K562 (cell line): Measurements from ENCODE around the gene ALDH9A1. TPM values are rescaled to one million over a fixed set of nuclear protein-coding genes. Genes with fewer than 3 reads are reported as not detected.

Experiments used
- ATAC-seq: fragments of 200-7000 bp; cut with Tn5 transposase; 3 replicates; pipeline ENCODE4 v1.9.1; 2020; ENCODE audit warnings: moderate library complexity
- BruUV-seq: library from RNA; stranded (reverse); fragments of 400-500 nt; replicated peaks from 2 replicates; lab custom pipeline; 2021; lab: Mats Ljungman, UMichigan
- CTCF ChIA-PET: fragments of 300-600 bp; formaldehyde crosslinking; extraction: SDS; loops from one replicate; lab custom pipeline; 2021; ENCODE audit warnings: low intra/inter-chr PET ratio; lab: Yijun Ruan, JAX
- POLR2A ChIA-PET: fragments of 300-600, 350-650 bp; sonication (Branson Sonifier 250); formaldehyde crosslinking; extraction: SDS; loops from one replicate; lab custom pipeline; 2021; ENCODE audit warnings: antibody characterized with exemption, inconsistent platforms; lab: Yijun Ruan, JAX
- DNase-seq, 4 experiments: peaks; one replicate each; pipeline versions ENCODE4 v3.0.0 to v3.0.0-alpha.2; 2011 to 2018; ENCODE audit warnings: low spot score in 3 of 4, mixed read lengths in 3 of 4; ENCODE audit errors: extremely low read depth in 1 of 4
- FAIRE-seq: peaks from 2 replicates; lab custom pipeline; 2011; peaks lifted over from hg19 to GRCh38; lab: Jason Lieb, UNC
- H2AFZ ChIP-seq: 2 replicates; pipeline ENCODE4 v1.6.0; 2011; ENCODE audit warnings: low read depth, low read length, control low read depth, inconsistent platforms
- H3K27ac ChIP-seq: fragments of 200-600 bp; 3 replicates; pipeline ENCODE4 v1.8.0; 2011; ENCODE audit warnings: low read depth, mild to moderate bottlenecking, control low read depth, inconsistent platforms, low read length, moderate library complexity, mixed read lengths; ENCODE audit errors: extremely low read depth
- H3K27me3 ChIP-seq, 2 experiments: fragments of 300-600 bp in 1 of 2; 2 replicates in 1 of 2; 3 replicates in 1 of 2; pipeline versions ENCODE4 v1.6.0 to v1.8.0; 2011; ENCODE audit warnings: inconsistent platforms in 2 of 2, low read length in 2 of 2, mild to moderate bottlenecking in 1 of 2, mixed read lengths in 1 of 2, moderate library complexity in 1 of 2; ENCODE audit not compliant: control insufficient read depth in 2 of 2, insufficient read depth in 2 of 2
- H3K36me3 ChIP-seq: fragments of 300-600 bp; 3 replicates; pipeline ENCODE4 v1.8.0; 2011; ENCODE audit warnings: mild to moderate bottlenecking, low read length, inconsistent platforms; ENCODE audit not compliant: control insufficient read depth, insufficient read depth
- H3K4me1 ChIP-seq, 2 experiments: fragments of 200-600 bp in 1 of 2; replicated peaks in 1 of 2; 2 replicates in 1 of 2; 3 replicates in 1 of 2; pipeline versions ENCODE4 v1.5.1 to v1.8.0; 2011; ENCODE audit warnings: inconsistent platforms in 2 of 2, low read length in 2 of 2, mild to moderate bottlenecking in 1 of 2, mixed read lengths in 1 of 2, moderate library complexity in 1 of 2; ENCODE audit not compliant: control insufficient read depth in 2 of 2, insufficient read depth in 2 of 2
- H3K4me2 ChIP-seq: 2 replicates; pipeline ENCODE4 v1.6.1; 2011; ENCODE audit warnings: low read length, control low read depth, inconsistent platforms, mixed read lengths; ENCODE audit not compliant: insufficient read depth
- H3K4me3 ChIP-seq: fragments of 200-600 bp; sonication (generic), shearing (Covaris generic); 2 replicates; pipeline ENCODE4 v1.5.1; 2016; ENCODE audit warnings: control low read depth, inconsistent platforms
- H3K79me2 ChIP-seq: fragments of 200-600 bp; 3 replicates; pipeline ENCODE4 v1.8.0; 2011; ENCODE audit warnings: low read length, inconsistent platforms; ENCODE audit not compliant: control insufficient read depth, insufficient read depth
- H3K9ac ChIP-seq, 2 experiments: 2 replicates each; pipeline versions ENCODE4 v1.6.0 to v1.6.1; 2011; ENCODE audit warnings: low read depth in 2 of 2, low read length in 2 of 2, control low read depth in 1 of 2, inconsistent platforms in 1 of 2, mild to moderate bottlenecking in 1 of 2, mixed read lengths in 1 of 2; ENCODE audit not compliant: insufficient read depth in 1 of 2
- H3K9me1 ChIP-seq: one replicate; pipeline ENCODE4 v1.6.0; 2011; ENCODE audit warnings: inconsistent platforms, mild to moderate bottlenecking, low read length, moderate library complexity; ENCODE audit not compliant: control insufficient read depth, insufficient read depth
- H3K9me3 ChIP-seq: replicated peaks from 2 replicates; pipeline ENCODE4 v1.5.1; 2011; ENCODE audit warnings: low read depth, low read length, inconsistent platforms; ENCODE audit not compliant: control insufficient read depth, insufficient read depth
- H4K20me1 ChIP-seq: replicated peaks from 2 replicates; pipeline ENCODE4 v1.6.1; 2011; ENCODE audit warnings: low read length, inconsistent platforms, mixed read lengths; ENCODE audit not compliant: control insufficient read depth, insufficient read depth
- BCOR ChIP-seq: fragments of 450-650 bp; IDR thresholded peaks from 2 replicates; pipeline ENCODE4 v1.6.1; 2016
- CAMTA2 ChIP-seq: fragments of 250-450 bp; sonication (Bioruptor Pico); conservative IDR thresholded peaks from 2 replicates; pipeline ENCODE4 v1.5.1; 2022
- CHCHD3 ChIP-seq: fragments of 250-450 bp; sonication (Bioruptor Pico); IDR thresholded peaks from 2 replicates; pipeline ENCODE4 v2.1.2; 2022; ENCODE audit warnings: mild to moderate bottlenecking
- CHD1 ChIP-seq: fragments of 200-600 bp; sonication (generic); IDR thresholded peaks from one replicate; pipeline ENCODE4 v1.6.1; 2012; ENCODE audit warnings: mild to moderate bottlenecking, moderate library complexity, low read length, inconsistent platforms
- HDAC1 ChIP-seq, 2 experiments: fragments of 450-650 bp; IDR thresholded peaks; 2 replicates each; pipeline ENCODE4 v1.6.1; 2016 to 2017; ENCODE audit warnings: inconsistent platforms in 1 of 2, mild to moderate bottlenecking in 1 of 2, moderate library complexity in 1 of 2
- HNRNPL ChIP-seq: fragments of 200-400 bp; formaldehyde crosslinking; IDR thresholded peaks from 2 replicates; pipeline ENCODE4 v1.6.1; 2017; ENCODE audit warnings: low read depth, mild to moderate bottlenecking, low read length
- ILF3 ChIP-seq: fragments of 450-650 bp; IDR thresholded peaks from 2 replicates; pipeline ENCODE4 v1.6.1; 2018; ENCODE audit warnings: antibody characterized with exemption, mild to moderate bottlenecking, moderate library complexity, borderline replicate concordance
- KLF13 ChIP-seq: fragments of 450-650 bp; IDR thresholded peaks from 2 replicates; pipeline ENCODE4 v1.6.1; 2016; ENCODE audit warnings: missing genetic modification characterization, low read depth, mild to moderate bottlenecking, missing compliant biosample characterization, moderate library complexity, borderline replicate concordance
- MECOM ChIP-seq: fragments of 250-450 bp; sonication (Bioruptor Pico); IDR thresholded peaks from 2 replicates; pipeline ENCODE4 v1.8.0; 2022; ENCODE audit warnings: inconsistent platforms
- NRF1 ChIP-seq, 2 experiments: fragments of 450-650 bp; IDR thresholded peaks in 1 of 2; conservative IDR thresholded peaks in 1 of 2; 2 replicates each; pipeline ENCODE4 v1.6.1; 2014; ENCODE audit warnings: mild to moderate bottlenecking in 2 of 2
- RCOR1 ChIP-seq, 2 experiments: IDR thresholded peaks; 2 replicates each; pipeline ENCODE4 v1.6.1; 2012; ENCODE audit warnings: low read depth in 2 of 2, low read length in 2 of 2, borderline replicate concordance in 1 of 2, improper control_type of control experiment in 1 of 2
- SMC3 ChIP-seq: conservative IDR thresholded peaks from 2 replicates; pipeline ENCODE4 v1.6.1; 2011; ENCODE audit warnings: low read depth, low read length, improper control_type of control experiment; ENCODE audit not compliant: insufficient read depth
- ZNF696 ChIP-seq: fragments of 250-450 bp; sonication (Bioruptor Pico); conservative IDR thresholded peaks from 2 replicates; pipeline ENCODE4 v1.4.0; 2020; ENCODE audit warnings: mild to moderate bottlenecking, moderate library complexity
- WGBS: fragments of 100-300 bp; shearing (Covaris generic); methylation state at CpG from one replicate; pipeline ENCODE4 v1.1.6; 2016; ENCODE audit warnings: low coverage, mixed read lengths; ENCODE audit not compliant: insufficient coverage; ENCODE audit errors: missing lambda C conversion rate; 5-methylcytosine and 5-hydroxymethylcytosine counted together
- in situ Hi-C: fragments of 300-500 bp; cut with MboI; formaldehyde crosslinking; loops from 4 replicates; pipeline ENCODE4 v1.15.0; 2018; ENCODE audit warnings: inconsistent platforms, mixed read lengths
- intact Hi-C: fragments of 100-400 bp; cut with micrococcal nuclease; formaldehyde crosslinking; loops from 2 replicates; pipeline ENCODE4 v1.14.2; 2022
- polyA plus RNA-seq, 8 experiments: library from polyadenylated mRNA; depleted of rRNA in 4 of 8; stranded (reverse) in 5 of 8; unstranded in 3 of 8; fragments of >200 nt; fragmentation: Nextera tagmentation in 2 of 8; fragmentation: Illumina TruSeq in 1 of 8; extraction: Ambion mirVana in 2 of 8; extraction: Trizol in 1 of 8; gene quantifications; 2 replicates each; pipeline versions ENCODE4 v1.2.1 to v1.2.3, GENCODE V29; 2011 to 2014; ENCODE audit warnings: inconsistent platforms in 1 of 8, missing spikeins in 1 of 8
- total RNA-seq, 7 experiments: library from RNA; depleted of rRNA in 6 of 7; stranded (reverse); fragments of >200 nt in 6 of 7; fragmentation: Illumina TruSeq in 2 of 7; extraction: Trizol in 2 of 7; gene quantifications; 2 replicates each; pipeline versions ENCODE4 v1.2.1 to v1.2.3, GENCODE V29; 2011 to 2021; ENCODE audit warnings: low replicate concordance in 1 of 7
- TF ChIP-seq, protein P1 (sequence below): fragments of 450-650 bp; IDR thresholded peaks from 2 replicates; pipeline ENCODE4 v1.7.1; 2018; ENCODE audit warnings: mild to moderate bottlenecking, low read depth; ENCODE audit not compliant: partially characterized antibody
- TF ChIP-seq, protein P2 (sequence below), 2 experiments: fragments of 250-450 bp in 1 of 2; fragments of 450-650 bp in 1 of 2; sonication (Bioruptor Pico) in 1 of 2; IDR thresholded peaks; 2 replicates each; pipeline versions ENCODE4 v1.6.1 to v1.8.0; 2016 to 2021; ENCODE audit warnings: mild to moderate bottlenecking in 2 of 2, moderate library complexity in 2 of 2, missing compliant biosample characterization in 1 of 2, missing genetic modification characterization in 1 of 2
- TF ChIP-seq, protein P3 (sequence below): fragments of 200-800 bp; sonication (Bioruptor generic); IDR thresholded peaks from 2 replicates; pipeline ENCODE4 v1.6.1; 2017; ENCODE audit warnings: missing genetic modification characterization, missing compliant biosample characterization

The ALDH9A1 gene
- total and polyA plus RNA-seq, 9 of the 15 experiments (the other 6 are each of a cell fraction or from before 2014, with no cell fraction given) = 26.5 to 54.3 (median 39.2) TPM

- Histone ChIP-seq H3K27ac (no peak overlapping the region), H3K9me3 (no peaks in the 10 kb centered on the region), H4K20me1 (no peaks in the 10 kb centered on the region), H3K4me2 (no peak overlapping the region), H3K4me1 (no peaks in the 10 kb centered on the region), H3K79me2 (no peaks in the 10 kb centered on the region), H3K4me3 (no peak overlapping the region), H3K27me3 (no peaks in the 10 kb centered on the region; a peak in 1 of 5 replicates), H2AFZ (no peak overlapping the region), H3K9me1 (no peaks in the 10 kb centered on the region), H3K36me3 (no peaks in the 10 kb centered on the region), H3K9ac (no peak overlapping the region; a peak in 1 of 4 replicates)
- DNase-seq (no peak), FAIRE-seq (no peak), ATAC-seq (peak; percentile 57)
- 6% methylated on average over 8 of the region's 8 CpGs for WGBS
- in situ Hi-C loops = no loop called here
- intact Hi-C loops = no loop called here
- ChIA-PET CTCF (no interaction called here), POLR2A (interaction anchor here (0.6 kb wide), 1 partner anchor 488 kb away, joined by 3 read pairs; no protein-coding TSS in a partner anchor)
- BruUV-seq = no TSS peak
- no peak for TF ChIP-seq BCOR
- no peak for TF ChIP-seq ILF3
- no peak for TF ChIP-seq MECOM
- TF ChIP-seq SMC3 = no peak
- no peak for TF ChIP-seq HNRNPL
- peak; percentile 52 to 64 for TF ChIP-seq NRF1 (conservative IDR thresholded peaks at IDR 0.05 in 1 of 2, IDR thresholded peaks at IDR 0.05 in 1 of 2)
- no peak for TF ChIP-seq CHD1
- TF ChIP-seq CAMTA2 (CRISPR knock-in tag) = no peak
- no peak for TF ChIP-seq KLF13 (tag)
- peak in 1 of 2 experiments; percentile 22; a peak in 1 of 4 replicates for TF ChIP-seq HDAC1 (IDR thresholded peaks at IDR 0.05)
- TF ChIP-seq, protein P1, sequence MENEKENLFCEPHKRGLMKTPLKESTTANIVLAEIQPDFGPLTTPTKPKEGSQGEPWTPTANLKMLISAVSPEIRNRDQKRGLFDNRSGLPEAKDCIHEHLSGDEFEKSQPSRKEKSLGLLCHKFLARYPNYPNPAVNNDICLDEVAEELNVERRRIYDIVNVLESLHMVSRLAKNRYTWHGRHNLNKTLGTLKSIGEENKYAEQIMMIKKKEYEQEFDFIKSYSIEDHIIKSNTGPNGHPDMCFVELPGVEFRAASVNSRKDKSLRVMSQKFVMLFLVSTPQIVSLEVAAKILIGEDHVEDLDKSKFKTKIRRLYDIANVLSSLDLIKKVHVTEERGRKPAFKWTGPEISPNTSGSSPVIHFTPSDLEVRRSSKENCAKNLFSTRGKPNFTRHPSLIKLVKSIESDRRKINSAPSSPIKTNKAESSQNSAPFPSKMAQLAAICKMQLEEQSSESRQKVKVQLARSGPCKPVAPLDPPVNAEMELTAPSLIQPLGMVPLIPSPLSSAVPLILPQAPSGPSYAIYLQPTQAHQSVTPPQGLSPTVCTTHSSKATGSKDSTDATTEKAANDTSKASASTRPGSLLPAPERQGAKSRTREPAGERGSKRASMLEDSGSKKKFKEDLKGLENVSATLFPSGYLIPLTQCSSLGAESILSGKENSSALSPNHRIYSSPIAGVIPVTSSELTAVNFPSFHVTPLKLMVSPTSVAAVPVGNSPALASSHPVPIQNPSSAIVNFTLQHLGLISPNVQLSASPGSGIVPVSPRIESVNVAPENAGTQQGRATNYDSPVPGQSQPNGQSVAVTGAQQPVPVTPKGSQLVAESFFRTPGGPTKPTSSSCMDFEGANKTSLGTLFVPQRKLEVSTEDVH = no peak
- TF ChIP-seq, protein P2, sequence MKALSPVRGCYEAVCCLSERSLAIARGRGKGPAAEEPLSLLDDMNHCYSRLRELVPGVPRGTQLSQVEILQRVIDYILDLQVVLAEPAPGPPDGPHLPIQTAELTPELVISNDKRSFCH (CRISPR knock-in tag; IDR thresholded peaks at IDR 0.05) = no peak
- TF ChIP-seq, protein P2 (tag; IDR thresholded peaks at IDR 0.05) = no peak
- TF ChIP-seq, protein P3, sequence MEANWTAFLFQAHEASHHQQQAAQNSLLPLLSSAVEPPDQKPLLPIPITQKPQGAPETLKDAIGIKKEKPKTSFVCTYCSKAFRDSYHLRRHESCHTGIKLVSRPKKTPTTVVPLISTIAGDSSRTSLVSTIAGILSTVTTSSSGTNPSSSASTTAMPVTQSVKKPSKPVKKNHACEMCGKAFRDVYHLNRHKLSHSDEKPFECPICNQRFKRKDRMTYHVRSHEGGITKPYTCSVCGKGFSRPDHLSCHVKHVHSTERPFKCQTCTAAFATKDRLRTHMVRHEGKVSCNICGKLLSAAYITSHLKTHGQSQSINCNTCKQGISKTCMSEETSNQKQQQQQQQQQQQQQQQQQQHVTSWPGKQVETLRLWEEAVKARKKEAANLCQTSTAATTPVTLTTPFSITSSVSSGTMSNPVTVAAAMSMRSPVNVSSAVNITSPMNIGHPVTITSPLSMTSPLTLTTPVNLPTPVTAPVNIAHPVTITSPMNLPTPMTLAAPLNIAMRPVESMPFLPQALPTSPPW = no peak
- no peak for TF ChIP-seq CHCHD3 (CRISPR knock-in tag)
- no peak for TF ChIP-seq ZNF696 (CRISPR knock-in tag)
- peak in 1 of 2 experiments; percentile 44; a peak in 1 of 4 replicates for TF ChIP-seq RCOR1 (IDR thresholded peaks at IDR 0.05; ENCODE audit: borderline replicate concordance in 1 of 2, low read depth in 2 of 2, low read length in 2 of 2)
Observed at GRCh38 chr1:165616987-165617546, 81.3 kb downstream of the ALDH9A1 start.
